HCT116 (cell line): ENCODE measurements around the gene DBN1. TPM values are rescaled to one million over a fixed set of nuclear protein-coding genes. Genes with fewer than 3 reads are reported as not detected.

Experiments
- ATAC-seq: fragments of 200-7000 bp; cut with Tn5 transposase; 2 replicates; pipeline ENCODE4 v1.9.1; 2020; ENCODE audit warnings: mild to moderate bottlenecking, moderate library complexity
- BruUV-seq: library from RNA; stranded (reverse); fragments of 400-500 nt; replicated peaks from 2 replicates; lab custom pipeline; 2021; lab: Mats Ljungman, UMichigan
- CTCF ChIA-PET: fragments of 300-600 bp; sonication (Branson Sonifier 250); formaldehyde crosslinking; loops from one replicate; lab custom pipeline; 2021; ENCODE audit warnings: antibody characterized with exemption; lab: Charles Lee
- POLR2A ChIA-PET: fragments of 300-600, 350-600 bp; sonication (Branson Sonifier 250); formaldehyde crosslinking; loops from one replicate; lab custom pipeline; 2021; ENCODE audit warnings: antibody characterized with exemption; lab: Charles Lee
- RAD21 ChIA-PET, 2 experiments: fragments of 300-600 bp; sonication (Branson Sonifier 250); formaldehyde crosslinking; loops; one replicate each; lab custom pipeline; 2023; ENCODE audit warnings: low total read pairs in 2 of 2; ENCODE audit not compliant: uncharacterized antibody in 2 of 2, unreplicated experiment in 2 of 2, low non-redundant PET in 1 of 2; lab: Charles Lee
- DNase-seq: peaks from one replicate; pipeline ENCODE4 v3.0.0-alpha.2; 2010; ENCODE audit warnings: low read depth, low spot score
- H2AFZ ChIP-seq: fragments of 200-600 bp; shearing (Covaris generic), sonication (generic); 2 replicates; pipeline ENCODE4 v1.6.1; 2017; ENCODE audit warnings: low read depth, mixed run types, mixed read lengths, antibody characterized with exemption, low read length; ENCODE audit not compliant: poor library complexity, severe bottlenecking
- H3K27ac ChIP-seq: 2 replicates; pipeline ENCODE4 v1.5.1; 2012; ENCODE audit warnings: low read depth, low read length
- H3K27me3 ChIP-seq: fragments of 200-600 bp; sonication (generic); 2 replicates; pipeline ENCODE4 v1.6.1; 2016; ENCODE audit warnings: mixed run types, low read length, mixed read lengths; ENCODE audit not compliant: insufficient read depth
- H3K36me3 ChIP-seq, 2 experiments: fragments of 200-500 bp in 1 of 2; fragments of 200-600 bp in 1 of 2; sonication (Bioruptor generic) in 1 of 2; sonication (generic) in 1 of 2; 2 replicates each; pipeline versions ENCODE4 v1.5.1 to v1.6.1; 2014 to 2016; ENCODE audit warnings: low read length in 2 of 2, inconsistent platforms in 1 of 2, mixed read lengths in 1 of 2, mixed run types in 1 of 2; ENCODE audit not compliant: insufficient read depth in 2 of 2, control insufficient read depth in 1 of 2
- H3K4me1 ChIP-seq, 2 experiments: fragments of 200-600 bp in 1 of 2; sonication (generic) in 1 of 2; 2 replicates each; pipeline versions ENCODE4 v1.5.1 to v1.6.1; 2012 to 2017; ENCODE audit warnings: low read length in 2 of 2, inconsistent platforms in 1 of 2, mild to moderate bottlenecking in 1 of 2, mixed read lengths in 1 of 2, mixed run types in 1 of 2, moderate library complexity in 1 of 2; ENCODE audit not compliant: insufficient read depth in 2 of 2, control insufficient read depth in 1 of 2
- H3K4me2 ChIP-seq: fragments of 200-600 bp; sonication (generic); 2 replicates; pipeline ENCODE4 v1.6.1; 2017; ENCODE audit warnings: mixed run types, low read length, mixed read lengths
- H3K4me3 ChIP-seq, 2 experiments: fragments of 200-600 bp in 1 of 2; sonication (generic) in 1 of 2; replicated peaks in 1 of 2; 2 replicates each; pipeline ENCODE4 v1.5.1; 2011 to 2016; ENCODE audit warnings: low read length in 2 of 2, control low read depth in 1 of 2, low read depth in 1 of 2, mild to moderate bottlenecking in 1 of 2, mixed read lengths in 1 of 2, mixed run types in 1 of 2
- H3K79me2 ChIP-seq: fragments of 200-600 bp; sonication (generic); 2 replicates; pipeline ENCODE4 v1.6.1; 2017; ENCODE audit warnings: mild to moderate bottlenecking, mixed run types, low read length, moderate library complexity, mixed read lengths; ENCODE audit not compliant: insufficient read depth
- H3K9ac ChIP-seq: fragments of 200-600 bp; sonication (generic); 2 replicates; pipeline ENCODE4 v1.6.1; 2016; ENCODE audit warnings: low read length, mixed read lengths
- H3K9me2 ChIP-seq: fragments of 200-600 bp; sonication (generic), shearing (Covaris generic); 2 replicates; pipeline ENCODE4 v1.6.1; 2017; ENCODE audit warnings: mixed run types, mild to moderate bottlenecking, moderate library complexity; ENCODE audit not compliant: insufficient read depth
- H3K9me3 ChIP-seq, 2 experiments: fragments of 200-500 bp in 1 of 2; fragments of 200-600 bp in 1 of 2; sonication (Bioruptor generic) in 1 of 2; sonication (generic) in 1 of 2; 2 replicates each; pipeline ENCODE4 v1.6.1; 2014 to 2017; ENCODE audit warnings: low read length in 2 of 2, mixed read lengths in 2 of 2, inconsistent platforms in 1 of 2, low read depth in 1 of 2, mild to moderate bottlenecking in 1 of 2, mixed run types in 1 of 2, moderate library complexity in 1 of 2; ENCODE audit not compliant: control insufficient read depth in 1 of 2, insufficient read depth in 1 of 2
- H4K20me1 ChIP-seq: fragments of 200-600 bp; sonication (generic), shearing (Covaris generic); 2 replicates; pipeline ENCODE4 v1.6.1; 2017; ENCODE audit warnings: mixed run types, mild to moderate bottlenecking, moderate library complexity; ENCODE audit not compliant: insufficient read depth
- CBX3 ChIP-seq: IDR thresholded peaks from 2 replicates; pipeline ENCODE4 v1.6.1; 2012; ENCODE audit warnings: low read depth
- CTCF ChIP-seq, 3 experiments: fragments of 200-600 bp in 1 of 3; sonication (generic) in 1 of 3; IDR thresholded peaks in 2 of 3; conservative IDR thresholded peaks in 1 of 3; 2 replicates each; pipeline ENCODE4 v1.5.1; 2012 to 2017; ENCODE audit warnings: low read depth in 2 of 3, low read length in 2 of 3, antibody characterized with exemption in 1 of 3, borderline replicate concordance in 1 of 3, control low read depth in 1 of 3, mild to moderate bottlenecking in 1 of 3, mixed read lengths in 1 of 3, mixed run types in 1 of 3, moderate library complexity in 1 of 3; ENCODE audit not compliant: insufficient read depth in 1 of 3
- FOSL1 ChIP-seq: IDR thresholded peaks from 2 replicates; pipeline ENCODE4 v1.6.1; 2012; ENCODE audit warnings: low read depth
- JUND ChIP-seq: IDR thresholded peaks from 2 replicates; pipeline ENCODE4 v1.6.1; 2012
- POLR2A ChIP-seq: IDR thresholded peaks from 2 replicates; pipeline ENCODE4 v1.7.0; 2011; ENCODE audit warnings: borderline replicate concordance; ENCODE audit not compliant: insufficient read depth, insufficient read length; ENCODE audit errors: extremely low read depth
- POLR2AphosphoS5 ChIP-seq: IDR thresholded peaks from 2 replicates; pipeline ENCODE4 v1.6.1; 2011; ENCODE audit warnings: mild to moderate bottlenecking, low read depth, low read length, moderate library complexity
- TCF7L2 ChIP-seq: IDR thresholded peaks from 2 replicates; pipeline ENCODE4 v1.7.0; 2011; ENCODE audit warnings: borderline replicate concordance, inconsistent platforms; ENCODE audit not compliant: insufficient read depth, insufficient read length; ENCODE audit errors: extremely low read depth
- YY1 ChIP-seq: IDR thresholded peaks from 2 replicates; pipeline ENCODE4 v1.6.1; 2011; ENCODE audit warnings: low read length, low read depth, moderate library complexity, mild to moderate bottlenecking; ENCODE audit not compliant: insufficient replicate concordance; ENCODE audit errors: extremely low read depth
- ZFX ChIP-seq: fragments of 450-650 bp; IDR thresholded peaks from 2 replicates; pipeline ENCODE4 v1.6.1; 2017
- ZNF274 ChIP-seq: fragments of 200-500 bp; sonication (Bioruptor generic); IDR thresholded peaks from 2 replicates; pipeline ENCODE4 v1.6.1; 2014; ENCODE audit warnings: mild to moderate bottlenecking, low read depth, low read length, inconsistent platforms
- intact Hi-C: fragments of 100-400 bp; cut with micrococcal nuclease; formaldehyde crosslinking; loops from 2 replicates; pipeline ENCODE4 v1.10.0; 2022
- total RNA-seq: library from RNA; stranded (reverse); gene quantifications from one replicate; pipeline ENCODE4 v1.2.1, GENCODE V29; 2021; ENCODE audit not compliant: unreplicated experiment
- TF ChIP-seq, protein P1 (sequence below): IDR thresholded peaks from 2 replicates; pipeline ENCODE4 v1.6.1; 2012

Gene DBN1
- total RNA-seq, 1 experiment from 2014 or later, result 144 TPM

DNA sequence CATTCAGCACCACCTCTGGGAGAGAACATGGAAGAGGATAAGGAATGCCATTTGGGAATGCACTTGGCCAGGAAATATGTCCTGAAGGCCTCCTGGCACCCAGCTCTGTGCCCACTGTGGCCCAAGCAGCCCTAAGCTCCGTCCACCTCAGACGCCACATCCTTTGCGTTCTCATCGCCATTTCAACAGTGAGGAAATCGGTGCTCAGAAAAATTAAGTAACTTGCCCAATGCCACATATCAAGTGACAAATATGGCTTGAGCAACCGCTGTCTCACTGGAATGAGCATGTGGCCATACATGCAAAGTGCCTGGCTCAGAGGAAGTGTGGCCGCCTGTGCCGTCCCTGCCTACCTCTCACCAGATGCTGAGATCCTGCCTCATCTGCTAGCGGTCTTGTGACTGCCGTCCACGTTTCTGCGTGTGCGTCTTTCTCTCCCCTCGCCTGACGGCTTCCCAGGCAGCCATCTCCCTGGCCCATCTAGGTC is 37.2 kb upstream of the DBN1 start:
- ChIA-PET RAD21 (no interaction called here), CTCF (no interaction called here), POLR2A (no interaction called here)
- Histone ChIP-seq H3K79me2 (peaks cover 14% of the 10 kb centered on the region), H3K4me3 (no peak overlapping the region), H3K9me3 (no peaks in the 10 kb centered on the region), H3K27ac (no peak overlapping the region), H3K9ac (no peak overlapping the region), H3K4me1 (peaks cover under 1 to 7% of the 10 kb centered on the region in 2 experiments; a peak in 3 of 4 replicates), H2AFZ (no peak overlapping the region), H3K27me3 (no peaks in the 10 kb centered on the region), H3K36me3 (peaks cover 27 to 50% of the 10 kb centered on the region in 2 experiments; a peak in 3 of 4 replicates), H4K20me1 (no peaks in the 10 kb centered on the region), H3K4me2 (no peak overlapping the region), H3K9me2 (no peaks in the 10 kb centered on the region)
- ATAC-seq (no peak), DNase-seq (no peak)
- intact Hi-C loops, result no loop called here
- no TSS peak for BruUV-seq
- no peak for TF ChIP-seq JUND
- TF ChIP-seq TCF7L2, result no peak

DNA sequence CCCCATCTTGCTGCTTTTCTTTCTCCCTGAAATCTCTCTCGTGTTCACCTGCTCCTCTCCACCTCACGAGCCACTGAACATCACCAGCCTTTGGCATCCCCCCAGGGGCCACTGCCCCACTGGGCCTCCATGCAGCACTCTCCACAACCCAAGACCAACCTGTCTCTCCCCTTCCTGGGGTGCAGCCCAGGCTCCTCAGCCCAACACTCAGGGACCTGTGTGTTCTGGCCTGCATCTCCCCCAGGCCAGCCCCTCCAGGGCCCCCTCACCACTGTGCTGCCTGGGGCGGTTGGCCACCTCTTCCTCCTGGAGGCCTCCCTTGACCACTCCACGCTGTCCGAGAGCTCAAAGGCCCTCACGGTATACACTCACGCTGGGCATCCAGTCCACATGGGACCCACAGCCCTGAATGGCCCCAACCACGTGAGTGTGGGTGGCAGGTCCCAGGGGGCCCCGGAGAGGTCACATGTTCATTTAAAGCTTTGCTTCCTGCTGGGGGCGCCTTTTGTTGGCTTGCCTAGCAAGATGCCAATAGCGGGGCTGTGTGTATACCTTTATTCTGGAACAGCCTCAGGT is 36.6 kb upstream of the DBN1 start:
- ChIA-PET RAD21 (no interaction called here), POLR2A (no interaction called here), CTCF (no interaction called here)
- intact Hi-C loops, result no loop called here
- H3K27me3 ChIP-seq, result no peaks in the 10 kb centered on the region
- peak; percentile 21; the same call in 1 of the 2 replicates for ATAC-seq
- TF ChIP-seq YY1 (no peak), TCF7L2 (no peak), CBX3 (no peak), ZNF274 (no peak), JUND (no peak), CTCF (IDR thresholded peaks at IDR 0.05 in 2 of 3, conservative IDR thresholded peaks at IDR 0.05 in 1 of 3; ENCODE audit: borderline replicate concordance in 1 of 3, insufficient read depth in 1 of 3, low read depth in 2 of 3, low read length in 2 of 3) (no peak), POLR2AphosphoS5 (no peak), ZFX (no peak), FOSL1 (no peak), POLR2A (no peak)
- TF ChIP-seq, protein P1, sequence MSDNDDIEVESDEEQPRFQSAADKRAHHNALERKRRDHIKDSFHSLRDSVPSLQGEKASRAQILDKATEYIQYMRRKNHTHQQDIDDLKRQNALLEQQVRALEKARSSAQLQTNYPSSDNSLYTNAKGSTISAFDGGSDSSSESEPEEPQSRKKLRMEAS, result no peak
- no peaks in the 10 kb centered on the region for H3K9me2 ChIP-seq
- peaks cover 8% of the 10 kb centered on the region; the same call in 1 of the 2 replicates for H3K79me2 ChIP-seq
- H3K9me3 ChIP-seq, result no peaks in the 10 kb centered on the region
- DNase-seq, result no peak
- peaks cover 23 to 44% of the 10 kb centered on the region in 2 experiments; a peak in 3 of 4 replicates for H3K36me3 ChIP-seq
- no peak overlapping the region for H2AFZ ChIP-seq
- BruUV-seq, result no TSS peak
- H3K27ac ChIP-seq, result no peak overlapping the region
- no peaks in the 10 kb centered on the region for H4K20me1 ChIP-seq
- no peak overlapping the region for H3K9ac ChIP-seq
- no peak overlapping the region for H3K4me2 ChIP-seq
- H3K4me1 ChIP-seq, result peaks cover 0 to 1% of the 10 kb centered on the region in 2 experiments; a peak in 2 of 4 replicates
- H3K4me3 ChIP-seq, result no peak overlapping the region
